Activated CD8-positive, alpha-beta memory T cell treated with anti-CD3 and anti-CD28 coated beads for 4 hours (primary cell): ENCODE data around the gene MYBPHL.

ENCODE experiments used
- DNase-seq, 2 donors: peaks; one replicate each; pipeline ENCODE4 v3.0.0-alpha.2; 2020; ENCODE audit warnings: low read depth in 2 of 2

The MYBPHL gene, protein sequence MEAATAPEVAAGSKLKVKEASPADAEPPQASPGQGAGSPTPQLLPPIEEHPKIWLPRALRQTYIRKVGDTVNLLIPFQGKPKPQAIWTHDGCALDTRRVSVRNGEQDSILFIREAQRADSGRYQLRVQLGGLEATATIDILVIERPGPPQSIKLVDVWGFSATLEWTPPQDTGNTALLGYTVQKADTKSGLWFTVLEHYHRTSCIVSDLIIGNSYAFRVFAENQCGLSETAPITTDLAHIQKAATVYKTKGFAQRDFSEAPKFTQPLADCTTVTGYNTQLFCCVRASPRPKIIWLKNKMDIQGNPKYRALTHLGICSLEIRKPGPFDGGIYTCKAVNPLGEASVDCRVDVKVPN

DNA sequence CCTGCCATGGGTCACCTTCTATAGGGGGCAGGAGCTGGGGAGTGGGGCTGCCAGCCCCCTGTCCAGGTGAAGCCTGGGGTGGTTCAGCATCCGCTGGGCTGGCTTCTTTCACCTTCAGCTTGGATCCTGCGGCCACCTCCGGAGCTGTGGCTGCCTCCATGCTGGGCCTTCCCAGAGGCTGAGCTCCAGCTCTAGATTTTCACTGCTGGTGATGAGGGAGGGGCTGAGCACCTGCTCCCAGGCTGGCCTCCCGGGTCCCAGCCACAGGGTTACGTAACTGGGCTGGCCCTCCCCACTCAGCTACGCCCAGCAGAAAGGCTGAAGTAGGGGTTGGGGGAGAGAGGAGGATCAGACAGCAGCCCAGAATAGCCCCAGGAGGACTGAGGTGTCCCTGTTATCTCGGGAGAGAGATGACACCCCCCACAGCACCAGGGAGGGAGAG lies at the start of gene MYBPHL:
Gene MYBPHL (minus strand): TSS at position 180 of the 442 bp plus-strand sequence. CDS start 20 bp downstream, at position 160.
- DNase-seq = no peak

DNA sequence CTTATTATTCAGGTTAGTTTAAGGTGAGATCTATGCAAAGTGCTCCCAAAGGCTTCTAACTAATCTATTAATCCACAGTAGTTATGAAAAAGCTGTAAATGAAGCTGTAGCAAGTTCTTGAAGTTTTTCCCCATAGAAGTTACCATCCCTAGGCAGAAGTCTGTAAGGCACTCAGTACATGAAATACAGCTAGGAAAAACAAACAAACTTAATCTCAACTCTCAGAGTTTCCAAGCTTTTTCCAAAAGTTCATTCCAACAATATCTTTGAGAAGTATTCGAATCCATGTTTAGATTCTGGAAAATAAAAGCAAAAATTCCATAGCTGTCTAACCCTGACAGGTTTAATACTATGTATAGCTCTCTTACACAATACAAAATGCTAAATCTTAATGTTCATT lies 49.7 kb upstream of the MYBPHL start:
- DNase-seq = no peak

GRCh38 chr1:109354929-109355328 lies 48.1 kb upstream of the MYBPHL start:
- no peak for DNase-seq

DNA sequence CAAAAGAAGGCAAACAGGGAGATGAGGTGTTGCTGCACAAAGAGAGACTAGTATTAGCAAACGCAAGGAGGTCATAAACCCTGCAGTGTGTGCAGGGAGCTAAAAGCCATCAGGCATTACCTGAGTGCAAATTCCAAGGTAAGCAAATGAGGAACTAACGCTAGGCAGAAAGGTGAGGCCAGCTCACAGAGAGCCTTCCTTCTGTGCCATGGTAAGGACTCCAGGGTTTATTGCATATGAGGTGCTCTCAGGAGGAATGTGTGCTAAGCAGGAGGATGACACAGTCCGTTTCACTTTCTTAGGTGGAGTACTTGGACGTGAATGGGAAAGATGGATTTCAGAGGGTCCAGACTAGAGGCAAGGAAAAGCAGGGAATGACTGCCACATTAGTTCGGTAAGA lies 44.6 kb upstream of the MYBPHL start:
- DNase-seq = no peak

- DNase-seq = no peak
Measured at GRCh38 chr1:109350655-109351054, 43.8 kb upstream of the MYBPHL start.

DNA sequence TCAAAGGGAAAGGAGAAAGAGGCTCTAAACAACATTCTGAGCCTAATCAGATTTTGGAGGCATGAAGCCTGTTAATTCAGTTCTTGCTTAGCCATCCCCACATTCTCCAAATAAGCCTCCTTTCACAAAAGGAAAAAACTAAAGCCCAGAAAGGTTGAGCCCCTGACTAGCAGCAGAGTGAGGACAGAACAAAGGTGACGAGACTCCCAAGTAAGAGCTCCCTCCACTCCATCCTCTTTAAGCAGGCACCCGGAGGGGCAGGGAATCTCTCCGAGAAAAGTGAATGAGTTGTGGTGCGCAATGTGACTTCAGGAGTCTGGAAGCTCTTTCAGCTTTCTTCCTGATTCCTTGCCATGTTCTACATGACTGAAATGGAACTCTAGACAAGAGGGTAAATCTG lies 43.4 kb upstream of the MYBPHL start:
- no peak for DNase-seq

GRCh38 chr1:109347511-109347910 lies 40.7 kb upstream of the MYBPHL start:
- DNase-seq = no peak

DNA sequence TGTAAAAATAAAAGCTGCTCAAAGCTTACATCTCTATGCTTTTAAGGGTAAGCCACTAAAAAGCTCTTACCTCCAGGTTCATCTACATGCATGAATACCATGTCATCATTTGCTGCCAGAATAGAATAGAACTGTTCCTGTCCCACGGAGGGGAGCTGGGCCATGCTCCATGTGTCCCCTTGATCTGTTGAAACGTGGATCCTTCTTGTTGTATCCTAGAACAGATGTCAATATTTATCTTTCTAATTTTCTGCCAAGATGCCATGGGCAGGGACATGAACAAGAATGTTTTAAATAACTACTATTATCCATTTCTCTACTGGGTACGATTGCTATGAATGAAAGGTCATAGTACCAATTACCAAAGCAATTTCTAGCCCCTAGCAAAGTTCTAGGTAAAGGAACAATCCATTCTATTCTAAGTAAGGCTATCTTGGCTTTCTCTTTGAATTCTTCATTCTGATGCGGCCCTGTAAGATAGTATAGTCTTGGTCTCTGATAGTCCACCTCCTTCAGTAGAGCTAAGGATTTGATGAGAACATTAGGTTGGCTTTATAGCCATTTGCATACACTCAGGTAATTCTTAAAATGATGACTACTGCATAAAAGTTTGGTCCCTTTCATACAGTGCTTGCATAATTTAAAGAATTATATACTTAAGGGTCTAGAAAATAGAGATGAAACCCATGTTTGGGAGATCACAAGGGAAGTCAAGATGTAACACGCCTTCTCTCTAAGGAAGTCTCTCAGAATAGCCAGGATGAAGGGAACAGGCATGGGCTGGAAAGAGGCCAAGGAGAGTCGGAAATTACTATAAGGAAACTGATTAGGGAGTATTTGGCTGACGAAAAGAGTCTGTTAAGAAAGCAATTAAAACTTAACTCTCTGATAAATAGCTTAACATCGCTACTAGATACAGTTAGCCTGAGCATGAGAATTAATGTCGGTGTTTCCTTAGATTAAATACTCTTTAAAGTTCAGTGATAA lies 35.4 kb upstream of the MYBPHL start:
- no peak for DNase-seq

DNA sequence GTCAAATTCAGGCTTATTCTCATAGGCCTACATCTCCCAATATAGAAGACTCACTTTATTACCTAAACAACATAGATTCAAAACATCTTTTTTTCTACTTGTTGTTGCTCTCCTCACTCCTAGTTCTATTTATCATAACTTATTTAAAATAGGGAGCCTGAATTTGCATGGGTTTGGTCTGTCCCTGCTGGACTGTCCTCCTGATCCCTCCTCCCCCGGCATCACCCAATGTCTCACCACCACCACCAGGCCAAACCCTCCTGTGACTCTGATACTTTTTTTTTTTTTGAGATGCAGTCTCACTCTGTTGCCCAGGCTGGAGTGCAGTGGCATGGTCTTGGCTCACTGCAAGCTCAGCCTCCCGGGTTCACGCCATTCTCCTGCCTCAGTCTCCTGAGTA lies 31.8 kb upstream of the MYBPHL start:
- no peak for DNase-seq

GRCh38 chr1:109338091-109338490 lies 31.3 kb upstream of the MYBPHL start:
- DNase-seq = no peak

DNA sequence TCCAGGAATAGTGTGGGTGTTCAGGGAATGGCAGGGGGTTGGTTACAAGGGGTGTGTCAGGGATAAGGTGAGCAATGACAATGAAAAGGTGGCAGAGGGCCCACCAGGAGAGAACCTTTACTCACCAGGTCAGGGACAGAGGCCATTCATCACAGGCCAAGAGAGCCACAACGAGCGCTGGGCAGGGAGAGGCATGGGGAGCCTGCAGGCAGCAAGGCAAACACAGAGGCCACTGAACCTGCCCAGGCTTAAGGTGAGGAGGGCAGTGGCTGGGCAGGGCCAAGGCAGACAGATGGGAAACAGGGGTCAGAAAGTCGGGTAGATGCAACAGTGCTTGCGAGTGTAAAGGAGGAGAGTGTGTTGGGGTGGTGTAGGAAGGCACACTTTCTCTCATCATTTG lies 28.3 kb upstream of the MYBPHL start:
- no peak for DNase-seq

DNA sequence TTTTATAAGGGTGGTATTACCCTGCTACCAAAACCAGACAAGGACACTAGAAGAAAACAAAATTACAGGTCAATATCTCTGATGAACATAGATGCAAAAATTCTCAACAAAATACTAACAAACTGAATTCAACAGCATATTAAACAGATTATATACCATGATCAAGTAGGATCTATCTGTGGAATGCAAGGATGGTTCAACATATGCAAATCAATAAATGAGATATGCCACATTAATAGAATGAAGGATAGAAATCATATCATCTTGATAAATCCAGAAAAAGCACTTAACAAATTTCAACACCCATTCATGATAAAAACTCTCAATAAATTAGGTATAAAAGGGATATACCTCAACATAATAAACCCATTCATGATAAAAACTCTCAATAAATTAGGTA lies 24.3 kb upstream of the MYBPHL start:
- no peak for DNase-seq

- no peak for DNase-seq
Measured at GRCh38 chr1:109327285-109327684, 20.5 kb upstream of the MYBPHL start.

- DNase-seq = no peak
Measured at GRCh38 chr1:109322974-109323373, 16.2 kb upstream of the MYBPHL start.

- no peak for DNase-seq
Measured at GRCh38 chr1:109319114-109319513, 12.3 kb upstream of the MYBPHL start.

GRCh38 chr1:109316506-109316905 lies 9.7 kb upstream of the MYBPHL start:
- DNase-seq = no peak

DNA sequence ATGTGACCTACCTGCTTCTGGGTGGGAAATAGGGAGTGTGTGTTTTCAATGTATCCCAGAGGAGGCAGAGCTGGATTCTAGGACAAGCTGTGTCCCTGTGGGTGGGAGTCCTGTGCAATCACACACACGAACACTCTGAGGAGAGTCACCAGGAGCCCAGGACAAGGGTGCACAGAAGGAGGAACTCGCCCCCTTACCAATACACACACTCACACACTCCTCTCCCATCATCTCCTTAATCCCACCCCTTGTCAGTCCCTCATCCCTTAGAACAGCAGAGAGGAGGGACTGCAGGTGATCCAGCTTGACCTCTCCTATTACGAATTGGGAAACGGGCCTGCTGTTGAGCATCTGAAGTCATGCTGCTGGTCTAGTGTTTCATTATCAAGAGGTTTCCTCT lies 8.5 kb upstream of the MYBPHL start:
- no peak for DNase-seq

- no peak for DNase-seq
Measured at GRCh38 chr1:109314795-109315194, 8.0 kb upstream of the MYBPHL start.

- no peak for DNase-seq
Measured at GRCh38 chr1:109312978-109313775, 6.4 kb upstream of the MYBPHL start.

DNA sequence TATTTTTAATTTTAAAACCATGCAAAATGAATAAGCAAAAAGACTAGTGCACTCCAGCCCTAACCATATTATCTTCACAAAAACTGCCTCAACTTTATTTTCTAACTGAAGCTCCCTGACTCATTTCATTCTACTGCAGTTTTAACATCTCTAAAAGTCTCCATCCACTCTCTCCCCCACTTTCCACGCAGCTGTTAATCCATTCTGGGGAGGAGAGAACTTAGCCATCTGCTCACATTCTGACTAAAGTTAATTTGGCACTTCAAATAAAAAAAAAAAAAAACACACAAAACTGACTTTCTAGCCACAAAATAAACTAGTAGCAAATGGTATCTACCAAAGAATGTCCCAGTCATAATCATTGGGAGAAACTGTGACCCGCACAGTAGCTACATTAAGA lies 5.4 kb upstream of the MYBPHL start:
- no peak for DNase-seq

GRCh38 chr1:109309347-109309746 lies 2.5 kb upstream of the MYBPHL start:
- DNase-seq = no peak
